Measurements from ENCODE around the gene MCRIP1. TPM values are rescaled to one million over a fixed set of nuclear protein-coding genes. Genes with fewer than 3 reads are reported as not detected.

MCRIP1 gene
- total and polyA plus RNA-seq, 2 experiments from 2014 or later: 102 to 145 TPM

GRCh38 chr17:81854974-81855774 is 22.1 kb upstream of the MCRIP1 start:
- H3K4me2 ChIP-seq (ENCODE audit: unreplicated experiment): no peak overlapping the region
- H2AFZ ChIP-seq: no peak overlapping the region
- peak overlapping the region; percentile 82 for H3K27ac ChIP-seq
- no peak overlapping the region for H3K4me3 ChIP-seq
- in situ Hi-C loops (cut with MboI): no loop called here
- peak overlapping the region; percentile 95 for H3K9ac ChIP-seq
- H3K79me2 ChIP-seq (ENCODE audit: insufficient read depth): peaks cover 100% of the 10 kb centered on the region
- no peaks in the 10 kb centered on the region for H3K9me3 ChIP-seq (ENCODE audit: low read depth)
- H3K36me3 ChIP-seq (ENCODE audit: low read depth): peaks cover 51% of the 10 kb centered on the region; the same call in 1 of the 2 replicates
- TF ChIP-seq EZH2 (IDR thresholded peaks at IDR 0.05; ENCODE audit: insufficient read depth, poor library complexity, severe bottlenecking) (no peak), EZH2phosphoT487 (IDR thresholded peaks at IDR 0.05; ENCODE audit: insufficient read depth, low read depth) (no peak)
- peaks cover 24% of the 10 kb centered on the region for H3K4me1 ChIP-seq (ENCODE audit: insufficient read depth)
- H4K20me1 ChIP-seq (ENCODE audit: insufficient read depth): no peaks in the 10 kb centered on the region
- DNase-seq: peak; percentile 71
- H3K9me2 ChIP-seq (ENCODE audit: insufficient read depth): no peaks in the 10 kb centered on the region
- H3F3A ChIP-seq (ENCODE audit: insufficient read depth): no peaks in the 10 kb centered on the region; the same call in 1 of the 2 replicates
- no peaks in the 10 kb centered on the region for H3K27me3 ChIP-seq (replicated peaks; ENCODE audit: insufficient read depth)
- WGBS, 2 experiments (ENCODE audit: low coverage in 1 of 2, low lambda C conversion rate in 2 of 2, missing lambda C conversion rate in 2 of 2): 61 to 62% methylated on average over 29 of the region's 29 CpGs

- DNase-seq: no peak
- Histone ChIP-seq H3K9ac (no peak overlapping the region), H3K27ac (no peak overlapping the region), H3K4me2 (ENCODE audit: unreplicated experiment) (no peak overlapping the region), H3K36me3 (ENCODE audit: low read depth) (peaks cover 54% of the 10 kb centered on the region; the same call in 1 of the 2 replicates), H3K9me2 (ENCODE audit: insufficient read depth) (no peaks in the 10 kb centered on the region), H3F3A (ENCODE audit: insufficient read depth) (peaks cover 6% of the 10 kb centered on the region), H2AFZ (no peak overlapping the region), H3K4me3 (no peak overlapping the region), H4K20me1 (ENCODE audit: insufficient read depth) (no peaks in the 10 kb centered on the region), H3K27me3 (replicated peaks; ENCODE audit: insufficient read depth) (no peaks in the 10 kb centered on the region), H3K79me2 (ENCODE audit: insufficient read depth) (peaks cover 95% of the 10 kb centered on the region), H3K9me3 (ENCODE audit: low read depth) (no peaks in the 10 kb centered on the region), H3K4me1 (ENCODE audit: insufficient read depth) (peaks cover 16% of the 10 kb centered on the region)
- WGBS, 2 experiments (ENCODE audit: low coverage in 1 of 2, low lambda C conversion rate in 2 of 2, missing lambda C conversion rate in 2 of 2): 92 to 93% methylated on average over 12 of the region's 12 CpGs
- in situ Hi-C loops (cut with MboI): no loop called here
- TF ChIP-seq EZH2 (IDR thresholded peaks at IDR 0.05; ENCODE audit: insufficient read depth, poor library complexity, severe bottlenecking) (no peak), EZH2phosphoT487 (IDR thresholded peaks at IDR 0.05; ENCODE audit: insufficient read depth, low read depth) (no peak)
These were observed 19.1 kb upstream of the MCRIP1 start for GRCh38 chr17:81852237-81852636.

GRCh38 chr17:81851423-81851822 is 18.3 kb upstream of the MCRIP1 start:
- no peak overlapping the region for H3K4me2 ChIP-seq (ENCODE audit: unreplicated experiment)
- H3K9me2 ChIP-seq (ENCODE audit: insufficient read depth): no peaks in the 10 kb centered on the region
- 90 to 92% methylated on average over 16 of the region's 16 CpGs for WGBS, 2 experiments (ENCODE audit: low coverage in 1 of 2, low lambda C conversion rate in 2 of 2, missing lambda C conversion rate in 2 of 2)
- no peak overlapping the region for H3K4me3 ChIP-seq
- no peak for TF ChIP-seq EZH2phosphoT487 (IDR thresholded peaks at IDR 0.05; ENCODE audit: insufficient read depth, low read depth)
- TF ChIP-seq EZH2 (IDR thresholded peaks at IDR 0.05; ENCODE audit: insufficient read depth, poor library complexity, severe bottlenecking): no peak
- H2AFZ ChIP-seq: no peak overlapping the region
- H3K27me3 ChIP-seq (replicated peaks; ENCODE audit: insufficient read depth): no peaks in the 10 kb centered on the region
- peaks cover 13% of the 10 kb centered on the region for H3F3A ChIP-seq (ENCODE audit: insufficient read depth)
- peaks cover 95% of the 10 kb centered on the region for H3K79me2 ChIP-seq (ENCODE audit: insufficient read depth)
- peaks cover 13% of the 10 kb centered on the region for H3K4me1 ChIP-seq (ENCODE audit: insufficient read depth)
- DNase-seq: no peak
- no peaks in the 10 kb centered on the region for H3K9me3 ChIP-seq (ENCODE audit: low read depth)
- in situ Hi-C loops (cut with MboI): no loop called here
- no peak overlapping the region for H3K27ac ChIP-seq
- H3K9ac ChIP-seq: no peak overlapping the region
- peaks cover 48% of the 10 kb centered on the region; the same call in 1 of the 2 replicates for H3K36me3 ChIP-seq (ENCODE audit: low read depth)
- H4K20me1 ChIP-seq (ENCODE audit: insufficient read depth): no peaks in the 10 kb centered on the region

- Histone ChIP-seq H3K4me2 (ENCODE audit: unreplicated experiment) (no peak overlapping the region), H2AFZ (no peak overlapping the region)
These were observed 16.4 kb upstream of the MCRIP1 start for GRCh38 chr17:81849457-81849856.

More at GRCh38 chr17:81849457-81849856, 16.4 kb upstream of the MCRIP1 start:
- Histone ChIP-seq H3K4me3 (no peak overlapping the region), H3K27me3 (replicated peaks; ENCODE audit: insufficient read depth) (no peaks in the 10 kb centered on the region), H3K9me3 (ENCODE audit: low read depth) (no peaks in the 10 kb centered on the region), H3K4me1 (ENCODE audit: insufficient read depth) (no peaks in the 10 kb centered on the region), H3K36me3 (ENCODE audit: low read depth) (peaks cover 45% of the 10 kb centered on the region; the same call in 1 of the 2 replicates), H3K9ac (no peak overlapping the region), H3F3A (ENCODE audit: insufficient read depth) (peaks cover 29% of the 10 kb centered on the region), H3K27ac (no peak overlapping the region), H4K20me1 (ENCODE audit: insufficient read depth) (no peaks in the 10 kb centered on the region), H3K79me2 (ENCODE audit: insufficient read depth) (peaks cover 78% of the 10 kb centered on the region), H3K9me2 (ENCODE audit: insufficient read depth) (no peaks in the 10 kb centered on the region)
- DNase-seq: no peak
- 97% methylated on average over 12 of the region's 12 CpGs for WGBS, 2 experiments (ENCODE audit: low coverage in 1 of 2, low lambda C conversion rate in 2 of 2, missing lambda C conversion rate in 2 of 2)
- in situ Hi-C loops (cut with MboI): no loop called here
- no peak for TF ChIP-seq EZH2phosphoT487 (IDR thresholded peaks at IDR 0.05; ENCODE audit: insufficient read depth, low read depth)
- no peak for TF ChIP-seq EZH2 (IDR thresholded peaks at IDR 0.05; ENCODE audit: insufficient read depth, poor library complexity, severe bottlenecking)
